DMS53 treated with DMSO at 0.1 percent for 48 hours (cell line): ENCODE results near the gene TLL2.

Source experiments
- DNase-seq: peaks from one replicate; lab custom pipeline; 2025; ENCODE audit not compliant: unreplicated experiment; lab: John Stamatoyannopoulos, UW

Gene TLL2

DNA sequence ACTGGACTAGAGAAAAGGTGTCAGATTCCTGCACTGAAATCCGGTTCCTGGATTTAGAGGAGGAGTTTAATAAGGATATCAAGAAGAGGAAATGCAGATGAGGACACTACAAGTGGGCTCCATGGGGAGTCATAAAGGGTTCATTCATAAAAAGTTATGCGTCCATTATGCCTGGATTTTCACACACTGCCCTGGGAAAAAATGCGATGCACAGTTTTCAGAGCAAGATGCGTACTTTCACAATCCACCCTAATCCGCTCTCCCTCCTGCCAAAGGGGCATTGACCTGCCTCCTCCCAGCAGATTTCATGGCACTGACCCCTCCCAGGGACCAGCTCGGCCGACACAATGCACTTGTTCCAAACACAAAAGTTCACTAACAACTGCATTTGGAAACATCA lies 112.7 kb downstream of the TLL2 start:
- DNase-seq: no peak

DNA sequence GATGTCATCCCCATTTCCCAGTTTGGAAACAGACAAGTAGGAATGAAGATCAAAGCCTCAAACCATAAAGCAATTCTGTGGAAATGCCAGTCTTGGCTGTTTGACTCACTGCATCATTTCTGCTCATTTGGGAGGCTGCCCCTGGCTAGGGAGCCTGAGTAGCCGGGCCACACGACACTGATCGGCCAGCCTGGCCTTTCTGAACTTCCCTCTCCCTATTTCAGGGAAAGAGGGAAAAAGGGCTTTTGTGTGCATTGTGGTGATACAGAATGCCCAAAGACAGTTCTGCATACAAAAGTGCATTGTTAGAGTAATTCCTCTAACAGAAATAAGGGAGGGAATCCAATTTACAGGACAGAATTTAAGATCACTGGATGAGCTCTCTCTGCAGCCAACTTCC lies 113.3 kb downstream of the TLL2 start:
- DNase-seq: no peak

DNA sequence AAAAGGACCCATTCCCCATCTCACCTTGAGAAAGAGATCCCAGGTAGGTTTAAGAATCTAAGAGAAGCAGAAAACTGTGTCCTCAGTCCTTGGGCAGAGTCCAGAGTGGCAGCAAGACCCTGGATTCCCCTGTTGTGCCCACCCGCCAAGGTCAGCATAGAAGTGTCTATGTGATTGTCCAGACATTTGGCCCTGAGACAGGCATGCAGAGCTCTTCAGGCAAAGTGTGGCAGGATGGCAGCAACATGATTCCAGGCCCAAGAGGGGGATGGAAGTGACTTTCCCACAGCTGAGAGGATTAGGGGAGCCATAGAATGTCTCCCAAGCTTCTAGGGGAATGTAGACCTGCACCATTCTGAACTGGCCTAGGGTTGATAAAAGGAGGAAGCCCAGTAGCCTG lies 115.8 kb downstream of the TLL2 start:
- DNase-seq: no peak

DNA sequence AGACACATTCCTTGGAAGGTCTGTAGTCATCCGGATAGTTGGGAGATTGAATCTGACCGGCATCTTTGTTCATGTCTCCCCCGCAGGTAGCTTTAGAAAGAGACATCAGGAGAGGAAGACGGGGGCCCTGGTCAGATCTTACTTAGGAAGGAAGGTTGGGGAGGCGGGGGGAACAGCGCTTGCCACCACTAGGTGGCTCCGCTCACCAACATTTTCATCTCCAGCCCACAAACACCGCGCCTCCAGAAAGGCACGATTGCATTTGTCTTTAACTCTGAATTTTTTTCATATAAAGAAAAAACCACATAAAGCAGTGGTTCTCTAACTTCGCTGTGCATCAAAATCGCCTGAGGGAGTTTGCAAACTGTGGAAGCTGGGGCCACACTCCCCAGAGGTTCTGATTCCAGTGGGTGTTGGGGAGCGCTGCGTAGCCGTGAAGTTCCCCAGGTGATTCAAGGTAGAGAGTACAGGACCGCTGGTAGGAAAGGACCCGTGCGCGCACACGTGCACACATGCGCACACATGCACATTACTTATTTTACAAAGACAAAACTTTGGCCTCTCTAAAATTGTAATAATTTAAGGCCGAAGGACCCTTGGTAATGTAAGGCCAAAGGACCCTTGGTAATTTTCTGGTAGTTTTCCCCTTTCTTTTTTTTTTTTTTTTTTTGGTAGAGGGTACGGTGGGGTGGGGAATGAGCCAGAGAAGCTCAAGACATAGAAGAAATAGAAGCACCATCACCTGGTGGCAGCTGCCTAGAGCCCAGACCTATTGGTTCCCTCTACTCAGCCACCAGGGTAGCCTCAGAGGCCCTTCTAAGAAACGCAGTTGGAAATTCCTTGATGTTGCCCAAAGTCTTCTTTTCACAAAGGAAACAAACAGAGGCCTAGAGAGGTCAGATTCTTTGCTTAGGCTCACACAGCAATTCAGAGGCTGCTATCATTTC lies 117.5 kb downstream of the TLL2 start:
- DNase-seq: peak; percentile 66

DNA sequence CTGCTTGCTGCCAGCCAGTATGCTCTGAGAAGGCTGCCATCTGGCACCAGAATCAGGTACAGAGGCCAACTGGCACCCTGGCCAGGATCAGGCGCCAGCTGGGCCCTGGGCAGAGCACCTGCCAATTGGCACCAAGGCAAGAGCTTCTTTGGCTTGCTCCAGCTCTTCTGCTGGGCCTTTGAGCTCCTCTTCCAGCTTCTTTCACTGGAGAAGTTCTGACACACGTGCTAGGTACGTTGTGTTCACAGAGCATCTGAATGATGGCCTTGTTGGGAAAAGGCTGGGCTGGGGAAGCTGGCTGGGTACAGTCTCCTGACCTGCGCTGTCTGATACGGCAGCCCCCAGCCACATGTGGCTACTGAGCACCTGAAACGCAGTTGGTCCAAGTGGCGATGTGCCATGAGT lies 123.3 kb downstream of the TLL2 start:
- DNase-seq: no peak

DNA sequence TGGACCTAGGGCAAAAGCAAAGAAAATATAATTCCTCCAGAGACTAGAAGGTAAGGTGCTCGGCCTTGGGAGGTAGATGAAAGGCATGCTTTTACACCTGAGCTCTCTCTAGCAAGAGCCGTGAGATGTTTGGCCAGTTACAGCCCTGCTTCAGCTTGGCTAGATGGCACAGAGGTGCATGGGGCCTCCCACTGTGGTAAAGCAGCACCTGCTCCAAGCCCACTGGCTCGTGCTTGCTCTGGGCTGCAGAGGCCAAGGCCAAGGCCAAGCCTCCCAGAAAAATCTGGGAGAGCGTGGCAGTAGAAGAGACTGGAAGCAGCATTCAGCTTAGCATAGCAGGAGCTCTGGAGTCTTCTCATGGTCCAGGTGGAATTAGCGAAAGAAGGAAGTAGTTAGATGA lies 123.9 kb downstream of the TLL2 start:
- peak; percentile 21 for DNase-seq

DNA sequence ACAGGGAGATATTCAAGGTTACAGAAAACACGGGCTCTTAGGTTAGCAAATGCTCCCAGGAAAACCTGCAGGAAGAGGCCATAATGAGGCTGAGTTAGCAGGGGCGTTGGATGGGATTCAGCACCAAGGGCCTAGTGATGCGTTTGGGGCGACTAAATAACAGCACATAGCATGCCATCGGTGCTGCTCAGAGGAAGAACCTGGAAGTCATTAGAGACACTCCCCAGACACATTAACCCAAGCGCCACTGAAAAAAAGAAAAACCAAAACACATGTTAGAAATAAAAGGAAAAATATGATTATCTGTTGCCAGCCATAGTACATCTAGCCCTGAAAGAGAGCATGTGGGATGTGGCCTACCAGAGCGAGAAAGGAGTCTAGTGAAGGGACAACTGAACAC lies 126.1 kb downstream of the TLL2 start:
- DNase-seq: no peak

DNA sequence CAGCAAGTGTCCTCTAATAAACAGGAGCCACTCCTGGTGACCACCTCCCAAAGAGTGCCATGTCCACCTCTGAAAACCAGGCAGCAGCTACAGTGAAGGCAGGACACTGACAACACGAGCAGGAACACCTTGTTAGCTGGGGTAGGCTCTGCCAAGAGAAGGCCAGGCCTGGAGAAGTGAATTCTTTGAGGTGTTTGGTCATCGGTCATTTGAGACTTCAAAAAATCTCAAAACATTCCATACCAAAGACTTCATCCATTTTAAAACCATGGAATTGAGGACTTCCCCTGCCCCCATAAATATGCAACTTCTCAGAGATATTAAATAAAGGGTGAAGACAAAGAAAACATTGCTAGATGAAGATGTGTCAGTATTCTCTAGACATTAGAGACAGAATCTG lies 126.6 kb downstream of the TLL2 start:
- DNase-seq: no peak

DNA sequence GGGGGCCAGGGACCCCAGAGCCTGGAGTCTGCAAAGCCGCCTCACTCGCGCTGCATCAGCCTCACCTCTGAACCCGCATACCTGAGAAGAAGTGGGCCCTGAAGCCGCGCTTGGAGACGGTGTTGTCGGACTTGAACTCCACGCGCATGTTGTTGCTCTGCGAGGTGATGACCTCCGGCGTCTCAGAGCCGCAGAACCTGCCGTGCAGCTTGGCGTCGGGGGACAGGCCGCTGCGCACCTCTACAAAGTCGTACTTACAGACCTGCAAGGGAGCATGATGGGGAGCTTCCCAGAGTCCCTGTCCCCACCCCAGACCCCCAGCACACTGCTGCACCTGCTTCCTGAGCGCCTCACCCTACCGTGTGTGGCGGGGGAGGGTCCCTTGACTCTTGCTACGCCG lies 129.2 kb downstream of the TLL2 start:
- no peak for DNase-seq

DNA sequence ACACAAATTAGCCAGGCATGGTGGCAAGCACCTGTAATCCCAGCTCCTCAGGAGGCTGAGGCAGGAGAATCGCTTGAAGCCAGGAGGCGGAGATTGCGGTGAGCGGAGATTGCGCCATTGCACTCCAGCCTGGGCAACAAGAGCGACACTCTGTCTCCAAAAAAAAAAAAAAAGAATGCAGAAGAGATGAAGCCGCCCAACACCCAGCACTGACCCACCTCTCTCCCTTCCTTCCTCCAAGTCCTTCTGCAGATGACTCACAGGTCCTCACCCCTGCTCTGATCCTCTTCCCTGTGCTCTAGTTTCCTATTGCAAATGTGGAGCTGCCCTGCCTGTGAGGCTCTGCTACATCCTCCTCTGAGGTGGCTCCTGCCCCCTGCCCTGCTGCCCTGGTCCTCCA lies 132.9 kb downstream of the TLL2 start:
- peak; percentile 87 for DNase-seq

DNA sequence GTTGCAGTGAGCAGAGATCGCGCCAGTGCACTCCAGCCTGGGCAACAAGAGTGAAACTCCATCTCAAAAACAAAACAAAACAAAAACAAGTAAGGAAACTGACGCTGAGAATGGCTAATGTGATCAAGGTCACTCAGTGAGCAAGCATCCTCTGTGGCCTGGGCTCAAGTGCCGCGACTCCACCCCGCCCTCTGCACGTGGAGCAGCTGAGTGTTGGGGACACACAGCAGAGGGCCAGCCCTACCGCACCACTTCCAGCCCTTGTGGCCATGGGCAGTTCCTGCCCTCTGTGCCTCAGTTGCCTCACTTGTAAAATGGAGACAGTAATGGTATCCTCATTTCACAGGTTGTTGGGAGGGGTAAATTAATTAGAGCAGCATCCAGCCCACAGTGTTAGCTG lies 134.0 kb downstream of the TLL2 start:
- DNase-seq: no peak

DNA sequence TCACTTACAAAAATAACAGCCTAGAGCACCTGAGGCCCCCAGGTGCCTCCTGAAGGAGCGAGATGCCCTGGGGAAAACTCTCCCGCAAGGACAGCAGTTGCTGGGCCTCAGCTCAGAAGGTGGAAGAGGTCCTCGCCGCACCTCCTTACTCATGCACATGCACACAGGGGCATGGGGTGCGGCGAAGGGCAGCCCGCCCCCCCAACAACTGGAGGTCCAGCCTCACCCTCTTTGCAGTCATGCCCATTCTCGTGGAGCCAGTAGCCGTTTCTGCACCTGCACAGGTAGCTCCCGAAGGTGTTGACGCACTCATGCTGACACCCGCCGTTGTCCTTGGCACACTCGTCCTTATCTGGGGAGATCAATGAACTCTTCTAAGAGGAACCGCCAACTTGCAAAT lies 135.0 kb downstream of the TLL2 start:
- DNase-seq: no peak

DNA sequence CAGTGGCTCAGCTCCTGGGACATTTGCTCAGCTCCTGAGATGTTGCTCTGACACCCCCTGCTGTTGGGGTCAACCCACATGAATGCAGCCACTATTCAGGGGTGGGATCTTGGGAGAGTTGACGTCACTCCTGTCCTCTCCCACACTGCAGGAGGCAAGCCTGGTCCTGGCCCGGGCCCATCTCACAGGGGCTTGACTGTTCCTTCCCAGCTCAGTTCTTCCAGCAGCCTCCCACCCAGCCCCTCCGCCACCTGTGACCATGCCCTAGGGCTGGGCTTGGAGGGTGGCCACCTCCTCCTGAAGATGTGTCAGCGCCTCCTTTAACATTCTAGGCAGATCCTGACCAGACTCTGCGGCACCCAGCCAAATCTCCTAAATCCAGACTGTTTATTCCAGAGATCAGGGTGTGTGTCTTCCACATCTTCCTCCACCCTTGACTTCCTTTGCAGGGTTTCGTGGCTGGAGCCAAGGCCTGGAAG lies 135.9 kb downstream of the TLL2 start:
- no peak for DNase-seq

DNA sequence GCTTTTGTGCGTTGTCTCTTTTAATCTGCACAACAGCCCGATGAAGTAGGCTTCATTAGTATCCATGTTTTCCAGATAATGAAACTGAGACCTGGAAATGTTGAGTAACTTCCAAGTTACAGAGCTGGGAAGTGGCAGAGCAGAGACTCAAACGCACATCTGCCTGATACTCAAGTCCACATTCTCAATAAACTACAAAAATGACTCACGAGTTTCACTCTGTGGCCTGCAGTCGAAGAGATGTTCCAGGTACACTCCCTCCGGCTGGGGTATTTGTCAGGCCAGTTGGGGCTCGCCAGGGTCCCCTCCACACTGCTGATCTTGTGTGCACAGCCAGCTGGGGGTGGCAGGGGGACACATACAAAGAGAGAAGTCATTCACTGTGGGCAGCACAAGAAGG lies 137.2 kb downstream of the TLL2 start:
- DNase-seq: no peak

DNA sequence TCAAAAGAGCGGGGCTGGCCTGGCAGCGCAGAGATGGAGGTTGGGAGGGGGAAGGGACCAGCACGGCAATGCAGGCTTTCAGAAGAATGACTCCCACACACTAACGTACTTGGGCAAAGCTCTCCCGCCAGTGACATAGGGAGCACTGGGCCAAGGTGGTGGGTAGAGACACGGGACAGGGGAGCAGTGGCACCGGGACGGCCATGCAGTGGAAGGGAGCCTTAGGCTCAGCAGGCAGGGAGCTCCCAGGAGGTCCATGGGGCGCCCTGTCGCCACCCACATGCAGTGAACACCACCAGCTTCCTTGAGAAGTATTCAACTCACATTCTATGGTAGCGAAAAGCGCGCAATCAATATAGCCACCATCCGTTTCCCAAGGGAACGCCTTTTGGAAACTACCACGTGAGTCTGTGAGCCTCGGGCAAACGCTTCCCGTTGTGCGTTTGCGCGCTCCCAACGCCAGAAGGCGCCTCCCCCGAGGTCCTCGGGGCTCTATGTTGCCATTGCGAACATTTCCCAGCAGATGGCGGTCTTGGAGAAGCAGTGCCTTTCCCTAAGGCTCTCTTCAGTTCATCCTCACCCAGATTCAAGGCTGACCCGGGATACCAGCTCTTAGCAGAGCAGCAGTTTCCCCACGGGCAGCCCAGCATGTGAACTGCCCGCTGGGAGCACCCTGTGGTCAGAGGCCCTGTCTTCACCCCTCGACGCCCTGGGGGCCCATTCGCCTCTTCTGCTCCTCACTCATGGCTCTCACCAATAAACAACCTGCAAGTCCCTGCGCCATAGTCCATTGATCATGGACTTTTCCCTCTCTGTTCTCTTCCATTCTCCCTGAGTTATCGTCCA lies 138.5 kb downstream of the TLL2 start:
- peak; percentile 87 for DNase-seq

DNA sequence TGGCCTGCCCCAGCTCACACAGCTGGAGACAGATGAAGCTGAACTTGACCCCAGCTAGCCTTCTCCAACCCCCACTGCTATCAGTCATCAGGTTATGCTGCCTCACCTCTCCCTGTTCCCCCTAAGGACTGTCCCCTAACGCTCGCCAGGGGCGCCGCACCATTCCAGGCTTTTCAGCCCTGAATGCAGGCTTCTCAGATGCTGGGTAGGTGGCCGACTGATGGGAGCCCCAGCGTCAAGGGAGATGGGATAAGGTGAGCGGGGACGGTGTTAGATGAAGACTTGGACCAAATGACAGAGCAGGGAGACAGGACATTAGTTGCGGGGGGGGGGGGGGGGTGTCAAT lies 139.1 kb downstream of the TLL2 start:
- DNase-seq: no peak

DNA sequence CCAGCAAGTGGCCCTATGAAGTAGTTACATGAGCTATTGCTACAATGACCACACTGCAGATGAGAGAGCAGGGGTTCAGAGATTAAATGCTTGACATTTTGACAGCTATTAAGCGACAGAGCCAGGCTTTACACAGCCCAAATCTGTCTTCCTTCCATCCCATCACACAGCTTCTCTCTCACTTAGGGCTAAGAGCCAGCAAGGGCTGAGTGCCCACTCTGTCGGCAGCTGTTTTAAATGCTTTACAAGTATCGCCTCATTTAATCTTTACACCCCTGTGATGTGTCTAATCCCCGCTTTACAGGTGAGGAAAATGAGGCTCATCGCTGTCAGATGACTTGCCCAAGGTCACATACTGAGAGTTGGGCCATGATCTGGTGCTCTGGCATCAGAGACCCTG lies 139.7 kb downstream of the TLL2 start:
- DNase-seq: no peak

DNA sequence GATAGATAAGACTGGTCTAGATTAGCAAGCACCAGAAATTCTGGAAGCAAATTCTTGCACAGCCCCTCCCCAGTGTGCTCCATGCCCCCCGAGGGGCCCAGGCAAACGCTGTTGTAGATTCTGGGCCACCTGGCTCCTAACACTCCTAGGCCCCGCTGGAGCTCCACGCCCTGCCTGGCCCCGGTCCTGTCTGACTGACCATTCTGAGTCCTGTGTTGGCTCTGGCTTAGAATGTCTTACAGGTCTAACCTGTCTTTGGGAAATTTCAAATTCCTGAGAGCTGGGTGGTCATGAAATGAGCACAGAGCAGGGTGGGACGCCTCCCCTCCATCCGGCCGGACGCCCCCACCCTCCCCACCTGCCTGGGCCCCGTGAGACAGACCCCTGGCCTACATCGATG lies 142.4 kb downstream of the TLL2 start:
- no peak for DNase-seq

DNA sequence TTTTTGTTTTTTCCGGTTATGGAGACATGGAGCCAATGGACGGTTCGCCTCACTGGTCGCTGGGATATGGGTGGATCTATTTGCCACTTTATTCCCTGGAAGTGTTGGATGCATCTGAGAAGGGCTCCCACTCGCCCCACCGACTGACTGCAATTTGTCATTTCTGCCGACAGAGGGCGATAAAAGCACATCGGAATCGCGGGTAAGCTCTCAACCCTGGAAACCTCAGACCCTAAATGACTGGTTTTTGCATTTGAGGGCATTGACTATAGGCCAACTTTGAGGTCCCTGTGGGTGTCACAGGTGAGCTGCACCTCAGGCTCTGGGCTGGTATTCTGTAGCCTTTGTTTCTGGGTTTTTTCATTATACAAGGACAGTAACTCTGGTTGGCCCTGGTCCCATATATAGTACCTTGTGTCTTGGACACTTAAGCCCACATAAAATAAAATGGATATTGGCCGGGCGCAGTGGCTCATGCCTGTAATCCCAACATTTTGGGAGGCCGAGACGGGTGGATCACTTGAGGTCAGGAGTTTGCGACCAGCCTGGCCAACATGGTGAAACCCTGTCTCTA lies 143.1 kb downstream of the TLL2 start:
- DNase-seq: peak; percentile 46

DNA sequence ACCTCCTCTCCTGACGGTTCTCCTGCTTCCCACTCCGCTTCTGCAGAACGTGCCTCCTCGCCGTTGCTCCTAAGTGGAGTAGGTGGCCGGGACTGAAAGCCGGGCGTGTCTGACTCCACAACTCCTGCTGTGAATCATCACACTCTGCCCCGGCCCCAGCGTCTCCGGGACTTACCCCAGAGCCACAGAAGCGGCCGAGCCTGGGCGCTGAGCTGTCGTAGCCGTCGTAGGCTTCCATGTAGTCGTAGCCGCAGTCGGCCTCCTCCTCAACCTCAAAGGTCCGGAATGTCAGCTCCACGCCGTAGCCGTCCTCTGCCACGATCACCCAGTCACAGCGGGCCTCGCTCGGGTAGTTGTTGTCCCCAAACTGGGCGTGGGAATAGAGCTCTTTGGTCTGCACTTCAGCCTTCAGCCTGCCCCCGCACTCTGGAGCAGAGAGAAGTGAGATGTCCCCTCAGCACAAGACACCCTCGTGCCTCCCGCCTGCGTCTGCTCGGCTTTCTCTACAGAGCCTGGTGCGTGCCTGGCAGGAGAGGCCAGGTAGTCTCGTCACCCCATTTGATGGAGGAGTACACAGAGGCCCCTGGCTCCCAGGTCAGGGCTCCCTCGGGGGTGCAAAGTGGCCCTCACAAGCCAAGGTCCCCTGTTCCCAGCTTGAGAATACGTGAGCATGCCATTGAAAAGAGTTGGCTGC lies 143.7 kb downstream of the TLL2 start:
- DNase-seq: no peak

DNA sequence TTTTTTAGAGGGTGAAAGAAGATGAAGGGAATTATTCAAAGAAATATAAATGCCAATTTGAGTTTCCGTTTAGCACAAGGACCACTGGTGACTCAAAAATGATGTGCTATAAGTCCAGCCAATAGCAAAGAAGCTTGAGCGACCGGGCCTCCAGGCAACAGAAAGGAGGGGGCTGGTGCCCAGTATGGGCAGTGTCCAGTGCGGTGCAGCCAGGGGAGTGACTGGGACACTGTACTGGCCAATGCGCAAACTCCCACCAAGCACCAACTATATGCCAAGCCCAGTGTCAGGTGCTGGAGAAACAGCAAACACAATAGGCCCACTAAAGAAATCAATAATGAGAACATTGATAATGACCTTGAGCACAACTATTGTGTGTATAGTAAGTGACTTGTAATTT lies 144.8 kb downstream of the TLL2 start:
- no peak for DNase-seq
